ENCODE measurements around the gene LUC7L. TPM values are rescaled to one million over a fixed set of nuclear protein-coding genes. Genes with fewer than 3 reads are reported as not detected.
"Not testable (repeated sequence)": the region's sequence is repeated elsewhere in the genome, so short reads cannot be mapped to it uniquely, and the experiment has no call there.

Gene LUC7L
- total RNA-seq, 1 donor: 50.4 TPM

GRCh38 chr16:183005-183404 lies 46.2 kb downstream of the LUC7L start:
- no peak for DNase-seq (ENCODE audit: low read depth in 2 of 3, low spot score in 2 of 3)

GRCh38 chr16:181565-182021 lies 47.7 kb downstream of the LUC7L start:
- peak in 1 of 3 donors; percentile 24 for DNase-seq (ENCODE audit: low read depth in 2 of 3, low spot score in 2 of 3)

GRCh38 chr16:180681-181564 lies 48.3 kb downstream of the LUC7L start:
- DNase-seq (ENCODE audit: low read depth in 2 of 3, low spot score in 2 of 3): peak; percentile 80 to 82 (median 81)

GRCh38 chr16:180101-180675 lies 49.1 kb downstream of the LUC7L start, which contains the start of gene HBQ1:
Gene HBQ1 (plus strand): TSS chr16:180459. CDS start chr16:180487, 28 bp downstream.
- peak in 2 of 3 donors; percentile 49 to 55 for DNase-seq (ENCODE audit: low read depth in 2 of 3, low spot score in 2 of 3)

GRCh38 chr16:179211-180092 lies 49.8 kb downstream of the LUC7L start:
- no peak for DNase-seq (ENCODE audit: low read depth in 2 of 3, low spot score in 2 of 3)

- no peak for DNase-seq (ENCODE audit: low read depth in 2 of 3, low spot score in 2 of 3)
Measured at GRCh38 chr16:178668-179015, 50.6 kb downstream of the LUC7L start.

GRCh38 chr16:177981-178667 lies 51.1 kb downstream of the LUC7L start:
- DNase-seq (ENCODE audit: low read depth in 2 of 3, low spot score in 2 of 3): no peak

- no peak for DNase-seq (ENCODE audit: low read depth in 2 of 3, low spot score in 2 of 3)
Measured at GRCh38 chr16:177394-177822, 51.8 kb downstream of the LUC7L start.

- DNase-seq (ENCODE audit: low read depth in 2 of 3, low spot score in 2 of 3): not testable (repeated sequence)
Measured at GRCh38 chr16:176477-177382, 52.5 kb downstream of the LUC7L start, which contains the start of gene HBA1. Gene HBA1 (plus strand): TSS chr16:176680. CDS start chr16:176717, 37 bp downstream.

GRCh38 chr16:176006-176405 lies 53.2 kb downstream of the LUC7L start:
- DNase-seq (ENCODE audit: low read depth in 2 of 3, low spot score in 2 of 3): not testable (repeated sequence)

- peak in 1 of 3 donors; percentile 43 for DNase-seq (ENCODE audit: low read depth in 2 of 3, low spot score in 2 of 3)
Measured at GRCh38 chr16:175011-175949, 54.0 kb downstream of the LUC7L start.

GRCh38 chr16:173928-174769 lies 55.1 kb downstream of the LUC7L start:
- not testable (repeated sequence) for DNase-seq (ENCODE audit: low read depth in 2 of 3, low spot score in 2 of 3)

GRCh38 chr16:173211-173854 lies 55.9 kb downstream of the LUC7L start:
- not testable (repeated sequence) for DNase-seq (ENCODE audit: low read depth in 2 of 3, low spot score in 2 of 3)

GRCh38 chr16:172374-172941 lies 56.8 kb downstream of the LUC7L start, which contains the start of gene HBA2:
Gene HBA2 (plus strand): TSS chr16:172876. CDS start chr16:172913, 37 bp downstream.
- DNase-seq (ENCODE audit: low read depth in 2 of 3, low spot score in 2 of 3): not testable (repeated sequence)

GRCh38 chr16:170788-171187 lies 58.5 kb downstream of the LUC7L start:
- DNase-seq (ENCODE audit: low read depth in 2 of 3, low spot score in 2 of 3): no peak

- DNase-seq (ENCODE audit: low read depth in 2 of 3, low spot score in 2 of 3): not testable (repeated sequence)
Measured at GRCh38 chr16:170088-170507, 59.2 kb downstream of the LUC7L start.
